ENCODE data around the gene ARHGAP19.
A peak's percentile ranks its signal among the peaks of the same experiment; 100 is the strongest.

ARHGAP19 gene

GRCh38 chr10:97328646-97329453, 36.4 kb upstream of the ARHGAP19 start:
- peaks cover 75% of the 10 kb centered on the region for H3K4me1 Mint-ChIP-seq
- no peaks in the 10 kb centered on the region for H3K27me3 Mint-ChIP-seq
- H3K4me3 Mint-ChIP-seq: no peak overlapping the region
- H3K36me3 Mint-ChIP-seq: peaks cover 15% of the 10 kb centered on the region
- H3K27ac Mint-ChIP-seq: peak overlapping the region; percentile 38
- no peaks in the 10 kb centered on the region for H3K9me3 Mint-ChIP-seq

GRCh38 chr10:97327348-97328294, 35.2 kb upstream of the ARHGAP19 start:
- H3K27me3 Mint-ChIP-seq: no peaks in the 10 kb centered on the region
- peak overlapping the region; percentile 75 for H3K27ac Mint-ChIP-seq
- H3K9me3 Mint-ChIP-seq: no peaks in the 10 kb centered on the region
- H3K36me3 Mint-ChIP-seq: peaks cover 10% of the 10 kb centered on the region
- H3K4me3 Mint-ChIP-seq: no peak overlapping the region
- H3K4me1 Mint-ChIP-seq: peaks cover 64% of the 10 kb centered on the region

DNA sequence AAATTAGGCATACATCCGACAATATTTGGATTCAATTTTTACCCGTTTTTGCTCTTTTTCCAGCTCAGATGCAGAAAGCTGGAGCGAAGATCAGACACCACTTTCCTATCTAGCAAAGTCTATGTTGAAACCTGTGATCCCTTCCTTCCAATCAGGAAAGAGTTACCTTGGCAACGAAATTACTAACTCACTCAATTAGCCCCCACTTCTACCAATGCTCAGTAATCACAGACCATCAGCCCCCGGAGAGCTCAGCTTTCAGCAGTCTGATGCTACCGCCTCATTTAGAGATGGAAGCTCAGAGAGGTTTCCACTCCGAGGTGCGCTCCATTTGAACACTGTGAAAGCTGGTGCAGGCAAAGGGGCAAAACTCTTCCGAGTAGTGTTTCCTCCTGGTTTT, 33.3 kb upstream of the ARHGAP19 start:
- Mint-ChIP-seq H3K9me3 (no peaks in the 10 kb centered on the region), H3K36me3 (peaks cover 9% of the 10 kb centered on the region), H3K4me3 (no peak overlapping the region), H3K27me3 (no peaks in the 10 kb centered on the region), H3K4me1 (peaks cover 60% of the 10 kb centered on the region), H3K27ac (peak overlapping the region; percentile 72)

- Mint-ChIP-seq H3K36me3 (peaks cover 2% of the 10 kb centered on the region), H3K9me3 (no peaks in the 10 kb centered on the region), H3K27me3 (no peaks in the 10 kb centered on the region), H3K4me1 (peaks cover 53% of the 10 kb centered on the region), H3K27ac (no peak overlapping the region), H3K4me3 (no peak overlapping the region)
Observed at GRCh38 chr10:97323501-97323900, 31.1 kb upstream of the ARHGAP19 start.

DNA sequence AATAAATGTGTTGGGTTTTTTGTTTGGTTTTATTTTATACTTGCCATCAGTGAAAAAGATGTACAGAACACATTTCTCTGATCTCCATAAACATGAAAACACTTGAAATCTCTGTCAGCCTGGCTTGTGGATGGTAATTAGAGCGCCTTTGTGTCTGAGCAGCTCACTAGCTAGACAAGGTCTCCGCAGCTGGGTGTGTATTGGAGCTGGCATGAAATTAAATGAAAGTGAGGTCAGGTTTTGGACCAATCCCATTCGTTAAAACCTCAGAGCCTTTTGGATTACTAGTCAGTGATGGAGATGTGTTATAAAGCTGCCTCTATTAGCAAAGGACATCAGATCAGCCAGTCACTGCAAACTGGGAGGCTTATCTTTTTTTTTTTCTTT, 29.4 kb upstream of the ARHGAP19 start:
- Mint-ChIP-seq H3K4me3 (peak overlapping the region; percentile 95), H3K27me3 (no peaks in the 10 kb centered on the region), H3K9me3 (no peaks in the 10 kb centered on the region), H3K4me1 (peaks cover 41% of the 10 kb centered on the region), H3K36me3 (no peaks in the 10 kb centered on the region), H3K27ac (peak overlapping the region; percentile 82)

DNA sequence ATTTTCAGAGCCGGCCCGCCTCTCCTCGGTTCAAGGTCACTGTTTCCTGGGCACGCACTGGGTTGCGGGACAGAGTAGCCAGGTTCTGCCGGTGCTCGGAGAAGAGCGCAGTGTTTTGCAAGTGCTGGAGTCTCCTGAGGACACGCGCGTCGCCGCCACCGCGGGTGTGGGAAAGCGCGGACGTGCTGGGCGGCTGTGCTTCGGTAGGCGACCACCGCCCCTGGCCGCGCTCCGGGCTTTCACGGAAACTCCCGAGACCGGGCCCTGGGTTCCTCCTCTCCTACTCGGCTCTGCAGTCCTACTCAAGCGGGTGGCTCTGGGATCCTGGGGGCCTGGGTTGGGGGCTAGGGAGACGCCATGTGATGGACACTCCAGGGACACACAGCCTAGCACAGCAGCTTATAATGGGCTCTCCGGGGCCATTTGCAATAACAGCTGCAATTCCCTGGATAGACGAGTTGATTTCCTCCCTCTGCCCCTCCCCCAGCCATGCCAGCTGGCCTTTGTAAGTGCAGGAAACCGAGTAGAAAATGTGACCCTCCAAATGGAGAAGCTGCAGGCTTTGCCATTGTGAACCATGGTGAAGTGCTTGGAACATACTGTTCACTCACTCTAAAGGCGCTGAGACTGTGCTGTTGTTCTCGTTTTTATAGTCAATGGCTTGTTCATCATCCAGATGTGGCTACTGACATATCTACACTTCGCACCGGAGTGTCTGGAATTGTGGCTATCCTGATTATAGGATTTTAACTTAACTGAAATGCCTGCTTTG, 28.8 kb upstream of the ARHGAP19 start:
- no peaks in the 10 kb centered on the region for H3K27me3 Mint-ChIP-seq
- no peaks in the 10 kb centered on the region for H3K9me3 Mint-ChIP-seq
- H3K4me1 Mint-ChIP-seq: peaks cover 36% of the 10 kb centered on the region
- H3K36me3 Mint-ChIP-seq: no peaks in the 10 kb centered on the region
- H3K4me3 Mint-ChIP-seq: peak overlapping the region; percentile 95
- peak overlapping the region; percentile 35 for H3K27ac Mint-ChIP-seq

DNA sequence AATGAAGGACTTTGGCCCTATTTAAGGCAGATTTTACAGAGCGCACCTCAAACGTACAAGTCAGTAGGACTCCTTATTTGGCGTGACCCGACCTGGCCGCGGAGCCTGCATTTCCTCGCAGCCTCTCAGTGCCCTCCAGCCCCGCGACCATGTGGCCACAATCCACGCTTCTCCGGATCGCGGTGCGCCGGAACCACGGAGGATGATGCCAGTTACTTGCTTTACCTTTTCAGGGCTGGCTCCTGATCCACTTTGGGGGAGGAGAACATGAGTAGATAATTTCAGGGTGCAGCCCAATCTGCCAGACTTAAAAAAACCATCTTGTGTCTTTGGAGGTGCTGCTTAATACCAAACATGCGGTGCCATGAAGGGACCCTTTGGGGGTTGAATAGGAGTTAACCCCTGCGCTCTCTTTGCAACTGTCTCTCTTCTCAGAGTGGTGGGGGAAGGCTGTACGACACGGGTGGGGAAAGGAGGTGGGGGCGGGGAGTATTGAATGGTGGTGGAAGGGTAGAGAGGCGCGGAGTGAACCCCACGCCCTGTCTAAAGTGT, 28.1 kb upstream of the ARHGAP19 start:
- H3K27me3 Mint-ChIP-seq: no peaks in the 10 kb centered on the region
- no peaks in the 10 kb centered on the region for H3K9me3 Mint-ChIP-seq
- no peaks in the 10 kb centered on the region for H3K36me3 Mint-ChIP-seq
- H3K4me1 Mint-ChIP-seq: peaks cover 32% of the 10 kb centered on the region
- H3K27ac Mint-ChIP-seq: peak overlapping the region; percentile 60
- H3K4me3 Mint-ChIP-seq: peak overlapping the region; percentile 95

DNA sequence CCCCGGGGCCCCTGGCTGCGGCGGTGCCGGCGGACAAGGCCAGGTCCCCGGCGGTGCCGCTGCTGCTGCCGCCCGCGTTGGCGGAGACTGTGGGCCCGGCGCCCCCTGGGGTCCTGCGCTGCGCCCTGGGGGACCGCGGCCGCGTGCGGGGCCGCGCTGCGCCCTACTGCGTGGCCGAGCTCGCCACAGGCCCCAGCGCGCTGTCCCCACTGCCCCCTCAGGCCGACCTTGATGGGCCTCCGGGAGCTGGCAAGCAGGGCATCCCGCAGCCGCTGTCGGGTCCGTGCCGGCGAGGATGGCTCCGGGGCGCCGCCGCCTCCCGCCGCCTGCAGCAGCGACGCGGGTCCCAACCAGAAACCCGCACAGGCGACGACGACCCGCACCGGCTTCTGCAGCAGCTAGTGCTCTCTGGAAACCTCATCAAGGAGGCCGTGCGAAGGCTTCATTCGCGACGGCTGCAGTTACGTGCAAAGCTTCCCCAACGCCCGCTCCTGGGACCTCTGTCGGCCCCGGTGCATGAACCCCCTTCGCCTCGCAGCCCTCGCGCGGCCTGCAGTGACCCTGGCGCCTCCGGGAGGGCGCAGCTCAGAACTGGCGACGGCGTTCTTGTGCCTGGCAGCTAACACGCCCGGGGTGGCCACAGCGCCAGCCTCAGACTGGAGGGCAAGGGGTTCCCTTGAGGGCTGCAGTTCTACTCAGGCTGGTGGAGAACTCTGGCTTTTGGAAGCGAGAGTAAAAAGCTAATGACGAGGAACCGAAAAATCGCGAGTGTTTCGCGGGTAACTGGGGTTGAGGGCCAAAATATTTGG, 27.4 kb upstream of the ARHGAP19 start:
- Mint-ChIP-seq H3K9me3 (no peaks in the 10 kb centered on the region), H3K27ac (peak overlapping the region; percentile 60), H3K27me3 (no peaks in the 10 kb centered on the region), H3K4me3 (peak overlapping the region; percentile 95), H3K36me3 (no peaks in the 10 kb centered on the region), H3K4me1 (peaks cover 32% of the 10 kb centered on the region)

DNA sequence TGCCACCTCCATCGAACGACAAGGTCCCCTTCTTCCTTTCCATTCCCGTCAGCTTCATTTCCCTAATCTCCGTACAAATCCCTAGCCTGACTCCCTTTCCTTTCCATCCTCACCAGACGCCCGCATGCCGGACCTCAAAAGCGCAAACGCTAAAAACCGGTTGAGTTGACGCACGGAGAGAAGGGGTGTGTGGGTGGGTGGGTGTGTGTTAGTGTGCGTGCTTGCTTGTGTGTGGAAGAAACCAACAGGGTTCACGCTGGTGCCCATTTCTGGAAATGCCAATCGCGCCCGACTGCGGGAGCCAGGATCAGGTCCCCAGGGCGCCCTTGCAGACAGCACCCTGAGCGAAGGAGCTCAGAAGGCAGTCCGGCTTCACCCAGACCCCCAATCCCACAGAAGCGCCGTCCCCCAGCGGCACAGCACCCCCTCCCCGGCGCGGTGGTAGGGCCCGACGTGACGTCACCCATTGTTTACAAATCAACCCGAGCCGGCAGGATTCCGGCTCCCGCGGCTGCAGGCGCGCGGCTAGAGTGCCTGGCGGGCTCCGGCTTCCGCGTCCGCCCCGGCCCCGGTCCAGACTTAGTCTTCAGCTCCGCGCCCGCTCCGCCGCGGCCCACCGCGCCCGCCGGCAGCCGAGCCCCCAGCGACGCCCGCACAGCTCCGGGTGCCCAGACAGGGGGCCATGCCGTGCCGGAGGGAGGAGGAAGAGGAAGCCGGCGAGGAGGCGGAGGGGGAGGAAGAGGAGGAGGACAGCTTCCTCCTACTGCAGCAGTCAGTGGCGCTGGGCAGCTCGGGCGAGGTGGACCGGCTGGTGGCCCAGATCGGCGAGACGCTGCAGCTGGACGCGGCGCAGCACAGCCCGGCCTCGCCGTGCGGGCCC, 26.6 kb upstream of the ARHGAP19 start, which contains the start of gene FRAT1:
TSS of gene FRAT1 (plus strand) at position 500 of the 880 bp plus-strand sequence. CDS start at position 683, 183 bp downstream.
- peak within 1 kb of the TSS; percentile 99 for H3K27ac Mint-ChIP-seq

GRCh38 chr10:97314671-97315070, 22.2 kb upstream of the ARHGAP19 start:
- no peak overlapping the region for H3K4me3 Mint-ChIP-seq
- no peaks in the 10 kb centered on the region for H3K36me3 Mint-ChIP-seq
- no peaks in the 10 kb centered on the region for H3K27me3 Mint-ChIP-seq
- peaks cover 9% of the 10 kb centered on the region for H3K4me1 Mint-ChIP-seq
- no peak overlapping the region for H3K27ac Mint-ChIP-seq
- H3K9me3 Mint-ChIP-seq: no peaks in the 10 kb centered on the region

More for the DNA sequence above, 26.6 kb upstream of the ARHGAP19 start, which contains the start of gene FRAT1:
- Mint-ChIP-seq H3K9me3 (no peaks in the 10 kb centered on the region), H3K4me3 (peak within 1 kb of the TSS; percentile 98), H3K36me3 (no peaks in the 10 kb centered on the region), H3K4me1 (peaks cover 32% of the 10 kb centered on the region), H3K27me3 (no peaks in the 10 kb centered on the region)

DNA sequence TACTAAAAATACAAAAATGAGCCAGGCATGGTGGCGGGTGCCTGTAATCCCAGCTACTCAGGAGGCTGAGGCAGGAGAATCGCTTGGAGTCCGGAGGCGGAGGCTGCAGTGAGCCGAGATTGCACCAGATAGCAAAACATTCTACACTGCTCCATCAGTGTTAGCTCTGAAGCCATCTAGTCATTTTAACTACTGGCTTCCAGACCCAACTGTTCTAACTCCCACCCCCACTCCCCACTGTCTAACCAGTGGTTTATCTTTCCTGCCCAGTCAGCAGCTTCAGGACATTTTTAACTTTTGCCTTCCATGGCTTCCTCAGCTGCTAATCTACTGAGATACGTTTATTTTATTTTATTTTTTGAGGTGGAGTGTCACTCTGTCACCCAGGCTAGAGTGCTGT, 20.5 kb upstream of the ARHGAP19 start:
- H3K27ac Mint-ChIP-seq: no peak overlapping the region
- H3K27me3 Mint-ChIP-seq: no peaks in the 10 kb centered on the region
- peaks cover 3% of the 10 kb centered on the region for H3K4me1 Mint-ChIP-seq
- no peak overlapping the region for H3K4me3 Mint-ChIP-seq
- no peaks in the 10 kb centered on the region for H3K36me3 Mint-ChIP-seq
- no peaks in the 10 kb centered on the region for H3K9me3 Mint-ChIP-seq

GRCh38 chr10:97311111-97311626, 18.7 kb upstream of the ARHGAP19 start:
- no peaks in the 10 kb centered on the region for H3K9me3 Mint-ChIP-seq

More at GRCh38 chr10:97311111-97311626, 18.7 kb upstream of the ARHGAP19 start:
- Mint-ChIP-seq H3K4me3 (no peak overlapping the region), H3K4me1 (no peaks in the 10 kb centered on the region), H3K27me3 (no peaks in the 10 kb centered on the region), H3K27ac (no peak overlapping the region), H3K36me3 (no peaks in the 10 kb centered on the region)
